GM18520 (cell line): ENCODE results near the gene NLGN1.

Source experiments
- ATAC-seq: cut with Tn5 transposase; IDR thresholded peaks from one replicate; pipeline ENCODE4 v1.9.1; 2021; ENCODE audit not compliant: unreplicated experiment

Gene NLGN1

GRCh38 chr3:174061162-174061561 lies 663.6 kb downstream of the NLGN1 start:
- ATAC-seq, result no peak

- no peak for ATAC-seq
Measured at GRCh38 chr3:174061731-174062130, 664.2 kb downstream of the NLGN1 start.

- ATAC-seq, result no peak
Measured at GRCh38 chr3:174062923-174063322, 665.4 kb downstream of the NLGN1 start.

GRCh38 chr3:174068035-174068434 lies 670.5 kb downstream of the NLGN1 start:
- no peak for ATAC-seq

GRCh38 chr3:174072675-174073074 lies 675.1 kb downstream of the NLGN1 start:
- ATAC-seq, result no peak

- ATAC-seq, result no peak
Measured at GRCh38 chr3:174083706-174084105, 686.2 kb downstream of the NLGN1 start.

GRCh38 chr3:174089592-174089991 lies 692.0 kb downstream of the NLGN1 start:
- ATAC-seq, result no peak

- ATAC-seq, result no peak
Measured at GRCh38 chr3:174094669-174095068, 697.1 kb downstream of the NLGN1 start.

GRCh38 chr3:174097686-174098085 lies 700.1 kb downstream of the NLGN1 start:
- no peak for ATAC-seq

- ATAC-seq, result no peak
Measured at GRCh38 chr3:174098746-174099145, 701.2 kb downstream of the NLGN1 start.

DNA sequence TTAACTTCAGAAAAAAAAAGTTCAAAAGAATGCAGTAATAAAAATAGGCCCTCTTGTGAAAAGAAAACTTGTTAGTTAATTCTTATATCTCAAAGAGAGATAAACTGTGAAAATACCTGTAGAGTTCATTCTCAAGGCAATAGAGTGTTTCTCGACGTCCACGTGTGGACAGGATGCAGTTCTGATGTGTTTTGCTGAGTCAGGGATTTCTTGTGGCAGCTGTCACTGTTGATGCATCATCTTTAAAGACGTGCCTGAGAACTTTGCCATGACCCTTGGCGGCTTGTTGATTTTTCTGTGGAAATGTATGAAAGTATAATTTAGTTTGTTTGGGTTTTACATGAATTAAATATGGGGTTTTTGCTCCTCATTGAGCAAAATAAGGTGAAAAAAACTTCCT lies 702.2 kb downstream of the NLGN1 start:
- no peak for ATAC-seq

GRCh38 chr3:174100744-174101143 lies 703.2 kb downstream of the NLGN1 start:
- no peak for ATAC-seq

DNA sequence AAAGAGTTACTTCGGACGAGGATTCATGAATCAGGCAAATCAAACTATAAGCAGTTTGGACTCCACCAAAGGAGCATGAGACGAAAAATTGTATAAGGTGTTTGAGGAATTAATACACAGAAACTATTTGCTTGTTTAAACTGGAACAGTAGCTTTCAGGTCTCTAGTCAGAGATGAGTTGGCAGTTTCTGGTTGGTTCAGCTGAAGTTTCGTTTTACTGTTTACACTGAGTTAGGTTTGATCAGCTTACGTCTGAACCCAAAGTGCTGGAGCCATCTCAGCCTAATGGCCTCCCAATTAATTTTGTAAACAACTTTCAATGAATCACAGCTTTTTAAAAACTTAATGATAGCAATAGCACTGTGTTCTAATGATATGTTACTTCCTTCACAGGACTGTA lies 703.7 kb downstream of the NLGN1 start:
- ATAC-seq, result peak; percentile 86

GRCh38 chr3:174102274-174102673 lies 704.7 kb downstream of the NLGN1 start:
- ATAC-seq, result no peak

DNA sequence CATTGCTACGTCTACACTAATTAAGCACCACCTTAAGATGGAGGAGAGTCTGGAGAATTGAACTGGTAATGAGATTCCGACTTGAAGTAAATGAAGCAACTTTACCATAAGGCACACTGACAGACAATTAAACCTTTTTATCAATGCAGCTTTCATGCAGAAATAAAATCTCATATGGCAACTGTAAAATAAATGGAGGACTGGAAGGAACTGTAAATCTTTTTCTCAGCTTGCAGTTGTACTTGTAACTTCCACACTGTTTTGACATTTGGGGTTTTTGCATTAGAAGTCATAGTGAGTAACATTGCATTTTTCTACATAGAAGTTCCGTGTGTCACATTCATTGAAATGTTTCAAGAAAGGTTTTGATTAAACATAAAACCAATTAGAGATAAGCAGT lies 705.3 kb downstream of the NLGN1 start:
- no peak for ATAC-seq

GRCh38 chr3:174110761-174111160 lies 713.2 kb downstream of the NLGN1 start:
- no peak for ATAC-seq

DNA sequence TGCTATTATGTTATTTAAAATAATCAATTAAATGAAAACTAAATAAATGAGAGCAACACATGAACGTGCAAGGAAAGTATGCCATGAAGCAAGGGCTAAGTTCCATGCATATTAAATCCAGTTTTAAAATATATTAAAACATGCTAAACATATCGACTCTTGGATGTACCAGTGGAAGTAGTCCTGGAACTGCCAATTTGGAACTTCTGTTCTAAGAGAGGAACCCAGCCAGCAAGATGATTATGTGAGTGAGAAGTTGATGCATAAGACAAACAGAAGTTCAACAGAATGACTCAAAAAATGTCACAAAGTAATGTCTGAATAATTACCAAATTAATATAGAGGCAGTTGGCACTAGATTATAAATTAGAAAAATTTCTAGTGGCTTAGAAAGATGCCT lies 714.2 kb downstream of the NLGN1 start:
- no peak for ATAC-seq

GRCh38 chr3:174116421-174116820 lies 718.9 kb downstream of the NLGN1 start:
- no peak for ATAC-seq

- ATAC-seq, result no peak
Measured at GRCh38 chr3:174120997-174121396, 723.5 kb downstream of the NLGN1 start.

- ATAC-seq, result no peak
Measured at GRCh38 chr3:174122411-174122810, 724.9 kb downstream of the NLGN1 start.

DNA sequence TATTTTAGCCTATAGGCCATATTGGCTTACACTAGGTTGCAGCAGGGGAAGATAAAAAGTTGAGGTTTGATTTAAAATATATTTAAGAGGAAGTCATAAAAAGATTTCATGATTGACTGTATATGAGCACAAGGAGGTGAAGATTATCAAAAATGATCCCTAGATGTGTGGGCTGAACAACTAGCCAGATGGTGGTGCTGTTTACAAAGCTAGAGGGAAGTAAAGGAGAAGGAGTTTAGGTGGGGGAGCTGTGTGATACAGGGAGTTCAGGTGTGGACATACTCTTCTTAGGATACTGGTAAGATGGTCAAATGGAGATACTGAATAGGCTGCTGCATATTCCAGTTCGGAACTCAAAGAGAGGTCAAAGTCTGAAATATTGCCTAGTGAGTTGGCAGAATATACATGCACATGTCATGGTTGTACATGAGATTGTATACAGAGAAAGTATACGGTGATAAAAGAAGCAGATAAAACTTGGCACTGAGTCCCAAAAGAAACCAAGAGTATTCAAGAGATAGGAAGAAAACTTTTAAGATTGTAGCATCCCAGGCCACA lies 727.8 kb downstream of the NLGN1 start:
- no peak for ATAC-seq

- no peak for ATAC-seq
Measured at GRCh38 chr3:174126990-174127758, 729.6 kb downstream of the NLGN1 start.

DNA sequence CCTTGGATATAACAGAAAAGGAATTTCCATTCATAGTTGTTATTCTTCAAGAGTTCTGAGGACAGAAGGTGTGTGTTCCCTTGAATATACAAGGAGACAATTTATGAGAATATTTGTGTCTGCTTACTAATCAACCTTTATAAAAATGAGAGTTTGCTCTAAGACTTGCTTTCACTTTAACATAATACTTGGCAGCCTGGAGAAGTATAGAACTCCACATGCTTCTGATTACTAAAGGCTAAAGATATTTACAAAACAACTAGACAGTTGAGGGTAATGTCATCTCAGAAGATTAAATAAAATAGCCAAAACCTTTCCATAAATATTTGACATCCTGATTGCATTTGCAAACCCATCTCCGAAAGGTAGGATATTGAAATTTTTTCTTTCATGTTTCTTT lies 734.5 kb downstream of the NLGN1 start:
- ATAC-seq, result no peak
